Mesothelial cell of epicardium (in vitro differentiated cells): ENCODE measurements around the gene MYO5A. TPM values are rescaled to one million over a fixed set of nuclear protein-coding genes. Genes with fewer than 3 reads are reported as not detected.
"Not testable (repeated sequence)": the region's sequence is repeated elsewhere in the genome, so short reads cannot be mapped to it uniquely, and the experiment has no call there.

ENCODE experiments used
- DNase-seq, 2 experiments: peaks; one replicate each; pipeline ENCODE4 v3.0.0; 2021; ENCODE audit warnings: low spot score in 2 of 2; ENCODE audit not compliant: unreplicated experiment in 2 of 2
- H3K27ac Mint-ChIP-seq: 2 replicates; pipeline ENCODE4 v1.8.0; 2021; ENCODE audit warnings: mixed read lengths
- H3K27me3 Mint-ChIP-seq: 2 replicates; pipeline ENCODE4 v1.8.0; 2021; ENCODE audit warnings: low read depth, mixed read lengths
- H3K36me3 Mint-ChIP-seq: 2 replicates; pipeline ENCODE4 v1.8.0; 2021; ENCODE audit warnings: mixed read lengths
- H3K4me1 Mint-ChIP-seq: 2 replicates; pipeline ENCODE4 v1.8.0; 2021; ENCODE audit warnings: mixed read lengths
- H3K4me3 Mint-ChIP-seq: 2 replicates; pipeline ENCODE4 v1.8.0; 2021; ENCODE audit warnings: mild to moderate bottlenecking, moderate library complexity, mixed read lengths
- H3K9me3 Mint-ChIP-seq: 2 replicates; pipeline ENCODE4 v1.8.0; 2021; ENCODE audit warnings: mixed read lengths
- CTCF ChIP-seq: fragments of 200-600 bp; sonication (generic); IDR thresholded peaks from one replicate; pipeline ENCODE4 v1.5.0; 2021; ENCODE audit warnings: antibody characterized with exemption; ENCODE audit not compliant: unreplicated experiment
- total RNA-seq: library from RNA; stranded (reverse); gene quantifications from 3 replicates; pipeline ENCODE4 v1.2.1, GENCODE V29; 2021

Gene MYO5A
- total RNA-seq, 1 donor from 2014 or later: 14.4 TPM

GRCh38 chr15:52517014-52517413, 11.7 kb downstream of the MYO5A start:
- H3K4me3 Mint-ChIP-seq: no peak overlapping the region
- DNase-seq: no peak
- no peaks in the 10 kb centered on the region for H3K27me3 Mint-ChIP-seq
- H3K4me1 Mint-ChIP-seq: no peaks in the 10 kb centered on the region
- no peak overlapping the region for H3K27ac Mint-ChIP-seq
- H3K9me3 Mint-ChIP-seq: no peaks in the 10 kb centered on the region
- H3K36me3 Mint-ChIP-seq: no peaks in the 10 kb centered on the region
- TF ChIP-seq CTCF: no peak

- Mint-ChIP-seq H3K4me3 (no peak overlapping the region), H3K27me3 (no peaks in the 10 kb centered on the region), H3K9me3 (no peaks in the 10 kb centered on the region), H3K36me3 (no peaks in the 10 kb centered on the region), H3K27ac (no peak overlapping the region), H3K4me1 (no peaks in the 10 kb centered on the region)
- no peak for DNase-seq
- no peak for TF ChIP-seq CTCF
These were observed 13.3 kb downstream of the MYO5A start for GRCh38 chr15:52515343-52515742.

- no peak for DNase-seq
- Mint-ChIP-seq H3K27ac (no peak overlapping the region), H3K9me3 (no peaks in the 10 kb centered on the region), H3K4me3 (no peak overlapping the region), H3K4me1 (no peaks in the 10 kb centered on the region), H3K36me3 (no peaks in the 10 kb centered on the region), H3K27me3 (no peaks in the 10 kb centered on the region)
- TF ChIP-seq CTCF: no peak
These were observed 14.2 kb downstream of the MYO5A start for GRCh38 chr15:52514482-52514881.

- not testable (repeated sequence) for H3K9me3 Mint-ChIP-seq, H3K27ac Mint-ChIP-seq, DNase-seq
These were observed 15.8 kb downstream of the MYO5A start for GRCh38 chr15:52512869-52513268.

GRCh38 chr15:52511084-52511483, 17.6 kb downstream of the MYO5A start:
- no peak for TF ChIP-seq CTCF
- no peaks in the 10 kb centered on the region for H3K9me3 Mint-ChIP-seq
- no peak overlapping the region for H3K27ac Mint-ChIP-seq
- DNase-seq: no peak
- H3K27me3 Mint-ChIP-seq: no peaks in the 10 kb centered on the region
- H3K4me1 Mint-ChIP-seq: no peaks in the 10 kb centered on the region
- no peaks in the 10 kb centered on the region for H3K36me3 Mint-ChIP-seq
- no peak overlapping the region for H3K4me3 Mint-ChIP-seq

More at GRCh38 chr15:52512869-52513268, 15.8 kb downstream of the MYO5A start:
- not testable (repeated sequence) for H3K36me3 Mint-ChIP-seq, H3K4me1 Mint-ChIP-seq, H3K27me3 Mint-ChIP-seq, H3K4me3 Mint-ChIP-seq

- H3K4me3 Mint-ChIP-seq: no peak overlapping the region
- H3K27ac Mint-ChIP-seq: no peak overlapping the region
- no peaks in the 10 kb centered on the region for H3K4me1 Mint-ChIP-seq
- no peaks in the 10 kb centered on the region for H3K27me3 Mint-ChIP-seq
- H3K36me3 Mint-ChIP-seq: no peaks in the 10 kb centered on the region
- no peak for DNase-seq
- no peaks in the 10 kb centered on the region for H3K9me3 Mint-ChIP-seq
- no peak for TF ChIP-seq CTCF
These were observed 19.0 kb downstream of the MYO5A start for GRCh38 chr15:52509500-52510245.
